Left forelimb (tissue), 1 donor: Measurements from ENCODE around the gene SCAPER.
"Not testable (repeated sequence)": the region's sequence is repeated elsewhere in the genome, so short reads cannot be mapped to it uniquely, and the experiment has no call there.

Experiments used
- DNase-seq: peaks from one replicate; pipeline ENCODE4 v3.0.0-alpha.2; 2018; ENCODE audit warnings: low spot score

SCAPER gene

GRCh38 chr15:76772776-76773175, 132.4 kb downstream of the SCAPER start:
- no peak for DNase-seq

- DNase-seq, result no peak
These were observed 141.1 kb downstream of the SCAPER start for GRCh38 chr15:76764004-76764403.

- no peak for DNase-seq
These were observed 141.6 kb downstream of the SCAPER start for GRCh38 chr15:76763554-76763953.

GRCh38 chr15:76756381-76756780, 148.8 kb downstream of the SCAPER start:
- DNase-seq, result no peak

- DNase-seq, result no peak
These were observed 151.4 kb downstream of the SCAPER start for GRCh38 chr15:76753771-76754170.

- no peak for DNase-seq
These were observed 152.0 kb downstream of the SCAPER start for GRCh38 chr15:76753131-76753530.

GRCh38 chr15:76752549-76752948, 152.6 kb downstream of the SCAPER start:
- DNase-seq, result no peak

- no peak for DNase-seq
These were observed 167.6 kb downstream of the SCAPER start for GRCh38 chr15:76737573-76737972.

- not testable (repeated sequence) for DNase-seq
These were observed 172.8 kb downstream of the SCAPER start for GRCh38 chr15:76732321-76732720.

GRCh38 chr15:76730262-76730661, 174.9 kb downstream of the SCAPER start:
- DNase-seq, result no peak

GRCh38 chr15:76718863-76719262, 186.3 kb downstream of the SCAPER start:
- no peak for DNase-seq

GRCh38 chr15:76714950-76715349, 190.2 kb downstream of the SCAPER start:
- no peak for DNase-seq

GRCh38 chr15:76711351-76711827, 193.8 kb downstream of the SCAPER start:
- no peak for DNase-seq

GRCh38 chr15:76704032-76704431, 201.1 kb downstream of the SCAPER start:
- not testable (repeated sequence) for DNase-seq

- DNase-seq, result no peak
These were observed 208.3 kb downstream of the SCAPER start for GRCh38 chr15:76696840-76697239.

- not testable (repeated sequence) for DNase-seq
These were observed 212.6 kb downstream of the SCAPER start for GRCh38 chr15:76692546-76692945.

GRCh38 chr15:76687592-76687991, 217.5 kb downstream of the SCAPER start:
- not testable (repeated sequence) for DNase-seq

GRCh38 chr15:76684002-76684401, 221.1 kb downstream of the SCAPER start:
- no peak for DNase-seq

GRCh38 chr15:76682833-76683232, 222.3 kb downstream of the SCAPER start:
- DNase-seq, result no peak

- no peak for DNase-seq
These were observed 222.9 kb downstream of the SCAPER start for GRCh38 chr15:76682259-76682658.

GRCh38 chr15:76678766-76679165, 226.4 kb downstream of the SCAPER start:
- no peak for DNase-seq

- DNase-seq, result no peak
These were observed 230.3 kb downstream of the SCAPER start for GRCh38 chr15:76674883-76675282.

GRCh38 chr15:76669521-76670207, 235.5 kb downstream of the SCAPER start:
- no peak for DNase-seq

- DNase-seq, result no peak
These were observed 236.2 kb downstream of the SCAPER start for GRCh38 chr15:76668900-76669299.
